Skeletal muscle tissue (tissue), 4 donors: ENCODE measurements around the gene TRABD2B. TPM values are rescaled to one million over a fixed set of nuclear protein-coding genes. Genes with fewer than 3 reads are reported as not detected.

Experiments
- H3K27ac ChIP-seq: one replicate; pipeline ENCODE4 v1.7.0; 2013; ENCODE audit warnings: mild to moderate bottlenecking, low read depth, low read length, inconsistent platforms
- H3K27me3 ChIP-seq, 3 donors: one replicate each; pipeline ENCODE4 v1.7.0; 2013; ENCODE audit warnings: low read length in 3 of 3; ENCODE audit not compliant: control insufficient read depth in 3 of 3, insufficient read depth in 3 of 3
- H3K36me3 ChIP-seq, 3 donors: one replicate each; pipeline ENCODE4 v1.7.0; 2013; ENCODE audit warnings: low read length in 3 of 3; ENCODE audit not compliant: control insufficient read depth in 3 of 3, insufficient read depth in 3 of 3
- H3K4me1 ChIP-seq, 3 donors: one replicate each; pipeline ENCODE4 v1.7.0; 2013; ENCODE audit warnings: low read length in 3 of 3, mild to moderate bottlenecking in 3 of 3; ENCODE audit not compliant: control insufficient read depth in 3 of 3, insufficient read depth in 3 of 3
- H3K4me3 ChIP-seq, 3 donors: one replicate each; pipeline ENCODE4 v1.7.0; 2013; ENCODE audit warnings: low read length in 3 of 3
- H3K9ac ChIP-seq, 3 donors: one replicate each; pipeline ENCODE4 v1.7.0; 2013; ENCODE audit warnings: low read length in 3 of 3, mild to moderate bottlenecking in 3 of 3, moderate library complexity in 2 of 3, low read depth in 1 of 3
- H3K9me3 ChIP-seq, 3 donors: one replicate each; pipeline ENCODE4 v1.7.0; 2013; ENCODE audit warnings: low read length in 3 of 3; ENCODE audit not compliant: control insufficient read depth in 3 of 3
- total RNA-seq: library from RNA; depleted of rRNA; stranded (reverse); fragments of >200 nt; gene quantifications from one replicate; pipeline ENCODE4 v1.2.3, GENCODE V29; 2014
- donor health status: Osteomylitis.

TRABD2B gene
- total RNA-seq, 1 donor from 2014 or later: 0.52 TPM

DNA sequence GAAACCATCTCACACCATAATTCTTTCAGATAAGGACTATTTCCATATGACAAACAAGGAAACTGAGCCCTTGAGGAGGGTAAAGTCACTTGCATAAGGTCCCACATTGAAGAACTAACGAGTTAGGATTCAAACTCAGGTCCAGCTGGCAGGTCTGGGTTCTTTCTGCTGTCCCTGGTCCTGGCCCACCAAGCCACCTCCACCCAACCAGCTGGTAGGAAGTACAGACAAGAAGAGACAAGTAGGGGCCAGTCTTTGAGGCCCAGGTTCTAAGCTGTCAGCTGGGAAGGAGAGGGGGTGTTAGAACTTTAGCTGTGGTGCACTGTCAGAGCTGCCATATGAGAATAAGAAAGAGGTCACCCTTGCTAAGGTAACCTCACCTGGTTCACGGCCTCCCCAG, 188.6 kb downstream of the TRABD2B start:
- Histone ChIP-seq H3K27ac (no peak overlapping the region), H3K4me3 (no peak overlapping the region), H3K9me3 (no peaks in the 10 kb centered on the region), H3K4me1 (peaks cover 0 to 6% (median 4%) of the 10 kb centered on the region in 3 donors), H3K9ac (no peak overlapping the region), H3K27me3 (peaks cover 0 to 6% (median 0%) of the 10 kb centered on the region in 3 donors), H3K36me3 (no peaks in the 10 kb centered on the region)

- Histone ChIP-seq H3K27me3 (no peaks in the 10 kb centered on the region), H3K27ac (no peak overlapping the region), H3K9me3 (no peaks in the 10 kb centered on the region), H3K36me3 (no peaks in the 10 kb centered on the region), H3K4me3 (no peak overlapping the region), H3K9ac (no peak overlapping the region), H3K4me1 (peaks cover 0 to 3% (median 0%) of the 10 kb centered on the region in 3 donors)
Measured at GRCh38 chr1:47805921-47806361, 191.2 kb downstream of the TRABD2B start.

GRCh38 chr1:47805018-47805417, 192.2 kb downstream of the TRABD2B start:
- no peak overlapping the region for H3K9ac ChIP-seq
- H3K9me3 ChIP-seq: no peaks in the 10 kb centered on the region
- peaks cover 0 to 3% (median 0%) of the 10 kb centered on the region in 3 donors for H3K4me1 ChIP-seq
- H3K27ac ChIP-seq: no peak overlapping the region
- H3K27me3 ChIP-seq: no peaks in the 10 kb centered on the region
- no peak overlapping the region for H3K4me3 ChIP-seq
- H3K36me3 ChIP-seq: no peaks in the 10 kb centered on the region

DNA sequence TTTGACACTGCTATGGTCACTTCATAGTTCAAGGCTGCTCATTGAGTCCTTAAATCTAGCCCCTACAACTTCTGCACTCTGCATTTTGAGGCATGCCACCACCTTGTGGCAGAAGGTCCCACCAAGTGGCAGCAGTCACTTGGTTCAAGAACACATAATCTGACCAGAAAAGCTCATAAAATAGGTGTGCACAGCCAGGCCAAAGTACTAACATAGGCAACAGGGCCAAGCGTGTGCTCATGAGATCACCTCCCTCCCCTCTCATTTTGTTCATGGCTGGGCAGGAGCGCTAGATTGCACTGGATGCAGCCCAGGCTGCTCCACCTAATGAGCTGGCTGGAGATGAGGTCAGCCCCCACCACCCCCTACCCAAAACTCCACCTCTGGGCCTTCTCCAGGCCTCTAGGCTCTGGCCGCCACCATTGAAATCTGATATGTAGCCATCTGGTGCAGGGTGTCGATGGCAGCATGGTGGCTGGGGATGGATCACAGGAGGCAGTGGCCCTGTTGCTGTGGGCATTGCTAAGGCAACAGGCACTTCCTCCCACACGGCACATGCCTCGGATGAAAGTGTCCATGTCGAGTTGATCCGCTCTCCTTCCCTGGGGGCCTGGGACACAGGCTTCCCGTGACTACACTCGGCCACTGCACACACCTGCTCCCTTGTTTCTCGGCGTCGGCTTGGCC, 193.2 kb downstream of the TRABD2B start:
- no peak overlapping the region for H3K9ac ChIP-seq

GRCh38 chr1:47797575-47797974, 199.6 kb downstream of the TRABD2B start:
- Histone ChIP-seq H3K9me3 (no peaks in the 10 kb centered on the region), H3K4me1 (peaks cover 0 to 8% (median 0%) of the 10 kb centered on the region in 3 donors), H3K27ac (no peak overlapping the region), H3K9ac (no peak overlapping the region), H3K4me3 (no peak overlapping the region), H3K27me3 (no peaks in the 10 kb centered on the region), H3K36me3 (no peaks in the 10 kb centered on the region)

More for the DNA sequence above, 193.2 kb downstream of the TRABD2B start:
- H3K36me3 ChIP-seq: no peaks in the 10 kb centered on the region
- H3K4me3 ChIP-seq: no peak overlapping the region
- H3K27ac ChIP-seq: no peak overlapping the region
- H3K27me3 ChIP-seq: no peaks in the 10 kb centered on the region
- no peaks in the 10 kb centered on the region for H3K9me3 ChIP-seq
- peaks cover 0 to 3% (median 0%) of the 10 kb centered on the region in 3 donors for H3K4me1 ChIP-seq

DNA sequence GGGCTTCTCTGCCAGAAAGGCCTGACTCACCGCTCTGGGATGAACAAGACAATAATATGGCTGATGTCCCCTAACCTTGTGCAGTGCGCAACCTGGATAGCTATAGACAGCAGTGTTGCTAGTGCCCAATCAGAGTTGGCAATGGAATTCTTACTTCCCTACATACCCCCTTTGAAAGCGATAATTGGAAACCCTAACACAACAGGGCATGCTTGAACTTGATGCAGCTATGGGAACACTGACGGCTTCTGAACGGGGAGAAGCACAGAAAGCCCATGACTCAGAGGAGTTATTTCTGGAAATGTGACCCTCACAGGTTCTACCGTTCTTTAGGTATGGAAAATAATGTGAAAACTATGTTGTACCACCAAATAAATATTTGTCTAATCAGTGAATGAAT, 200.6 kb downstream of the TRABD2B start:
- no peak overlapping the region for H3K27ac ChIP-seq
- H3K9me3 ChIP-seq: no peaks in the 10 kb centered on the region
- peaks cover 0 to 8% (median 0%) of the 10 kb centered on the region in 3 donors for H3K4me1 ChIP-seq
- no peaks in the 10 kb centered on the region for H3K27me3 ChIP-seq
- H3K36me3 ChIP-seq: no peaks in the 10 kb centered on the region
- H3K9ac ChIP-seq: no peak overlapping the region
- no peak overlapping the region for H3K4me3 ChIP-seq

DNA sequence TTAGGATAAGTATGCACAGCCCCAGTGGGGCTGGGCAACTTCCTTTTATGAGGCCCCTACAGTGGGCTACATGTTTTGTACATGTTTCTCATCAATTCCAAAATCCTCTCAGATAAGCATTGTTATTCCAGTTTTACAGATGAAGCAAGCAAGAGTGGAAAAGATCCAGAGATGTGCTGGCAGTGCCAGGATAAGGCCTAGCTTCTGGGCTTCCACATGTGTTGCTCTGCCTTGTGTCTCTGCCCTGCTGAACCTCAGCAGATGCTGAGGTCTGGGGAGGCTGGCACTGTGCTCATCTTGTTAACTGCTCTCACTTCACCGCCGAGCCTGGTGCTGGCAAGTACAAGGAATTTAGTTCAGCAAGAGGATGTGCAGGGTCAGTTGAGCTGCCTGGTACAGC, 202.1 kb downstream of the TRABD2B start:
- Histone ChIP-seq H3K27ac (no peak overlapping the region), H3K9me3 (no peaks in the 10 kb centered on the region), H3K4me1 (peaks cover 0 to 8% (median 0%) of the 10 kb centered on the region in 3 donors), H3K9ac (no peak overlapping the region), H3K36me3 (no peaks in the 10 kb centered on the region), H3K4me3 (no peak overlapping the region), H3K27me3 (no peaks in the 10 kb centered on the region)

- Histone ChIP-seq H3K36me3 (no peaks in the 10 kb centered on the region), H3K9ac (no peak overlapping the region), H3K4me1 (peaks cover 0 to 8% (median 0%) of the 10 kb centered on the region in 3 donors), H3K9me3 (no peaks in the 10 kb centered on the region), H3K27me3 (no peaks in the 10 kb centered on the region), H3K27ac (no peak overlapping the region), H3K4me3 (no peak overlapping the region)
Measured at GRCh38 chr1:47794530-47794929, 202.7 kb downstream of the TRABD2B start.

GRCh38 chr1:47794081-47794480, 203.1 kb downstream of the TRABD2B start:
- Histone ChIP-seq H3K27me3 (no peaks in the 10 kb centered on the region), H3K36me3 (no peaks in the 10 kb centered on the region), H3K9me3 (no peaks in the 10 kb centered on the region), H3K27ac (no peak overlapping the region), H3K9ac (no peak overlapping the region), H3K4me1 (peaks cover 0 to 8% (median 0%) of the 10 kb centered on the region in 3 donors), H3K4me3 (no peak overlapping the region)

- H3K9ac ChIP-seq: no peak overlapping the region
- H3K36me3 ChIP-seq: no peaks in the 10 kb centered on the region
- no peak overlapping the region for H3K27ac ChIP-seq
- H3K9me3 ChIP-seq: no peaks in the 10 kb centered on the region
- no peak overlapping the region for H3K4me3 ChIP-seq
- peaks cover 0 to 8% (median 0%) of the 10 kb centered on the region in 3 donors for H3K4me1 ChIP-seq
- H3K27me3 ChIP-seq: no peaks in the 10 kb centered on the region
Measured at GRCh38 chr1:47793563-47793962, 203.6 kb downstream of the TRABD2B start.
